ENCODE data around the gene ZSCAN18.
"Not testable (repeated sequence)": the region's sequence is repeated elsewhere in the genome, so short reads cannot be mapped to it uniquely, and the experiment has no call there.

Gene ZSCAN18

GRCh38 chr19:58097781-58098681 lies at the start of gene ZSCAN18:
ZSCAN18 (minus strand) TSS chr19:58098231; CDS start chr19:58090267, 7,964 bp downstream.
- H3K9me3 Mint-ChIP-seq (ENCODE audit: low read depth): peaks cover 11% of the 10 kb centered on the region
- peaks cover 15% of the 10 kb centered on the region for H3K36me3 Mint-ChIP-seq
- no peaks in the 10 kb centered on the region for H3K27me3 Mint-ChIP-seq
- H3K4me3 Mint-ChIP-seq: peak within 1 kb of the TSS; percentile 89
- H3K27ac Mint-ChIP-seq: peak within 1 kb of the TSS; percentile 96
- peaks cover 14% of the 10 kb centered on the region for H3K4me1 Mint-ChIP-seq (ENCODE audit: low read depth)

GRCh38 chr19:58147475-58147874 lies 49.4 kb upstream of the ZSCAN18 start:
- peaks cover 16% of the 10 kb centered on the region for H3K4me1 Mint-ChIP-seq (ENCODE audit: low read depth)

GRCh38 chr19:58145849-58146248 lies 47.8 kb upstream of the ZSCAN18 start:
- Mint-ChIP-seq H3K36me3 (peaks cover 26% of the 10 kb centered on the region), H3K4me1 (ENCODE audit: low read depth) (peaks cover 10% of the 10 kb centered on the region), H3K27me3 (no peaks in the 10 kb centered on the region), H3K4me3 (no peak overlapping the region), H3K27ac (no peak overlapping the region), H3K9me3 (ENCODE audit: low read depth) (no peaks in the 10 kb centered on the region)

More at GRCh38 chr19:58147475-58147874, 49.4 kb upstream of the ZSCAN18 start:
- H3K4me3 Mint-ChIP-seq; H3K9me3 Mint-ChIP-seq (ENCODE audit: low read depth); H3K27me3 Mint-ChIP-seq; H3K27ac Mint-ChIP-seq: not testable (repeated sequence)
- H3K36me3 Mint-ChIP-seq: peaks cover 20% of the 10 kb centered on the region

- Mint-ChIP-seq H3K4me3 (no peak overlapping the region), H3K27ac (no peak overlapping the region), H3K9me3 (ENCODE audit: low read depth) (peaks cover 27% of the 10 kb centered on the region), H3K4me1 (ENCODE audit: low read depth) (no peaks in the 10 kb centered on the region), H3K36me3 (peaks cover 60% of the 10 kb centered on the region), H3K27me3 (no peaks in the 10 kb centered on the region)
Measured at GRCh38 chr19:58134244-58134643, 36.2 kb upstream of the ZSCAN18 start.

- Mint-ChIP-seq H3K36me3 (peaks cover 52% of the 10 kb centered on the region), H3K4me1 (ENCODE audit: low read depth) (no peaks in the 10 kb centered on the region), H3K4me3 (no peak overlapping the region), H3K27me3 (no peaks in the 10 kb centered on the region), H3K27ac (no peak overlapping the region), H3K9me3 (ENCODE audit: low read depth) (peaks cover 19% of the 10 kb centered on the region)
Measured at GRCh38 chr19:58129284-58129683, 31.3 kb upstream of the ZSCAN18 start.

- Mint-ChIP-seq H3K4me3 (no peak overlapping the region), H3K4me1 (ENCODE audit: low read depth) (no peaks in the 10 kb centered on the region), H3K27me3 (no peaks in the 10 kb centered on the region), H3K36me3 (peaks cover 42% of the 10 kb centered on the region), H3K9me3 (ENCODE audit: low read depth) (peaks cover 17% of the 10 kb centered on the region), H3K27ac (no peak overlapping the region)
Measured at GRCh38 chr19:58128041-58128685, 30.1 kb upstream of the ZSCAN18 start.

- H3K4me3 Mint-ChIP-seq: no peak overlapping the region
- no peak overlapping the region for H3K27ac Mint-ChIP-seq
- H3K36me3 Mint-ChIP-seq: peaks cover 33% of the 10 kb centered on the region
- H3K27me3 Mint-ChIP-seq: peaks cover 8% of the 10 kb centered on the region
- H3K9me3 Mint-ChIP-seq (ENCODE audit: low read depth): peaks cover 26% of the 10 kb centered on the region
- H3K4me1 Mint-ChIP-seq (ENCODE audit: low read depth): no peaks in the 10 kb centered on the region
Measured at GRCh38 chr19:58123354-58123753, 25.3 kb upstream of the ZSCAN18 start.

GRCh38 chr19:58118979-58119733 lies 21.1 kb upstream of the ZSCAN18 start:
- H3K27me3 Mint-ChIP-seq: peaks cover 15% of the 10 kb centered on the region
- peaks cover 34% of the 10 kb centered on the region for H3K9me3 Mint-ChIP-seq (ENCODE audit: low read depth)
- H3K4me3 Mint-ChIP-seq: no peak overlapping the region
- H3K36me3 Mint-ChIP-seq: peaks cover 41% of the 10 kb centered on the region
- no peak overlapping the region for H3K27ac Mint-ChIP-seq
- H3K4me1 Mint-ChIP-seq (ENCODE audit: low read depth): no peaks in the 10 kb centered on the region

- H3K36me3 Mint-ChIP-seq: peaks cover 45% of the 10 kb centered on the region
Measured at GRCh38 chr19:58117841-58118575, 20.0 kb upstream of the ZSCAN18 start.

GRCh38 chr19:58108546-58108817 lies 10.5 kb upstream of the ZSCAN18 start:
- Mint-ChIP-seq H3K9me3 (ENCODE audit: low read depth) (peaks cover 15% of the 10 kb centered on the region), H3K4me3 (no peak overlapping the region), H3K27me3 (peaks cover 3% of the 10 kb centered on the region), H3K4me1 (ENCODE audit: low read depth) (no peaks in the 10 kb centered on the region), H3K27ac (no peak overlapping the region), H3K36me3 (peaks cover 39% of the 10 kb centered on the region)

More at GRCh38 chr19:58117841-58118575, 20.0 kb upstream of the ZSCAN18 start:
- H3K9me3 Mint-ChIP-seq (ENCODE audit: low read depth): peaks cover 29% of the 10 kb centered on the region
- peaks cover 15% of the 10 kb centered on the region for H3K27me3 Mint-ChIP-seq
- no peaks in the 10 kb centered on the region for H3K4me1 Mint-ChIP-seq (ENCODE audit: low read depth)
- no peak overlapping the region for H3K4me3 Mint-ChIP-seq
- H3K27ac Mint-ChIP-seq: no peak overlapping the region

- Mint-ChIP-seq H3K4me1 (ENCODE audit: low read depth) (no peaks in the 10 kb centered on the region), H3K27ac (no peak overlapping the region), H3K4me3 (no peak overlapping the region), H3K27me3 (peaks cover 3% of the 10 kb centered on the region), H3K36me3 (peaks cover 40% of the 10 kb centered on the region), H3K9me3 (ENCODE audit: low read depth) (peaks cover 20% of the 10 kb centered on the region)
Measured at GRCh38 chr19:58107778-58108545, 9.9 kb upstream of the ZSCAN18 start.

GRCh38 chr19:58098682-58098998 lies 609 bp upstream of the ZSCAN18 start:
- Mint-ChIP-seq H3K4me1 (ENCODE audit: low read depth) (peaks cover 14% of the 10 kb centered on the region), H3K27ac (peak overlapping the region; percentile 96), H3K9me3 (ENCODE audit: low read depth) (peaks cover 17% of the 10 kb centered on the region), H3K27me3 (no peaks in the 10 kb centered on the region), H3K4me3 (peak overlapping the region; percentile 89), H3K36me3 (peaks cover 17% of the 10 kb centered on the region)

- H3K27ac Mint-ChIP-seq: no peak overlapping the region
- peak overlapping the region; percentile 77 for H3K4me3 Mint-ChIP-seq
- peaks cover 14% of the 10 kb centered on the region for H3K4me1 Mint-ChIP-seq (ENCODE audit: low read depth)
- peaks cover 12% of the 10 kb centered on the region for H3K36me3 Mint-ChIP-seq
- no peaks in the 10 kb centered on the region for H3K27me3 Mint-ChIP-seq
- H3K9me3 Mint-ChIP-seq (ENCODE audit: low read depth): peaks cover 6% of the 10 kb centered on the region
Measured at GRCh38 chr19:58097349-58097748, 682 bp downstream of the ZSCAN18 start.

GRCh38 chr19:58096884-58097283 lies 1.1 kb downstream of the ZSCAN18 start:
- Mint-ChIP-seq H3K4me3 (peak overlapping the region; percentile 77), H3K27ac (no peak overlapping the region), H3K4me1 (ENCODE audit: low read depth) (peaks cover 14% of the 10 kb centered on the region), H3K9me3 (ENCODE audit: low read depth) (peaks cover 5% of the 10 kb centered on the region), H3K27me3 (no peaks in the 10 kb centered on the region), H3K36me3 (peaks cover 12% of the 10 kb centered on the region)

Data from activated naive CD8-positive, alpha-beta T cell (primary cell).